H1 (cell line): ENCODE data around the gene TFPI2. TPM values are rescaled to one million over a fixed set of nuclear protein-coding genes. Genes with fewer than 3 reads are reported as not detected.

ENCODE experiments used
- CBX5 ChIP-seq: fragments of 300-800, 300-1000 bp; sonication (generic); IDR thresholded peaks from 2 replicates; pipeline ENCODE4 v1.7.1; 2016; ENCODE audit warnings: antibody characterized with exemption, low read length, low read depth
- EP300 ChIP-seq, 2 experiments: IDR thresholded peaks; 1 replicate in 1 of 2; 2 replicates in 1 of 2; pipeline ENCODE4 v1.6.1; 2011 to 2012; ENCODE audit warnings: low read depth in 2 of 2, low read length in 2 of 2, mild to moderate bottlenecking in 2 of 2, borderline replicate concordance in 1 of 2, inconsistent platforms in 1 of 2, moderate library complexity in 1 of 2
- SIRT6 ChIP-seq: IDR thresholded peaks from one replicate; pipeline ENCODE4 v1.7.1; 2012; ENCODE audit warnings: low read length, inconsistent platforms
- polyA plus RNA-seq, 7 experiments: library from polyadenylated mRNA; depleted of rRNA in 3 of 7; stranded (reverse) in 5 of 7; unstranded in 2 of 7; fragments of >200 nt in 5 of 7; fragments of 200-250 nt in 2 of 7; gene quantifications; 1 replicate in 5 of 7; 2 replicates in 1 of 7; 4 replicates in 1 of 7; pipeline versions ENCODE4 v1.2.1 to v1.2.3, GENCODE V29; 2011 to 2013; ENCODE audit warnings: missing spikeins in 2 of 7, mixed read lengths in 2 of 7
- total RNA-seq: library from RNA; stranded (reverse); fragmentation: NEBNext Ultra II Directional; extraction: Animal tissue kit (Norgen Biotek cat#: 25700); gene quantifications from 2 replicates; pipeline ENCODE4 v1.2.1, GENCODE V29; 2021

The TFPI2 gene
- total and polyA plus RNA-seq, 2 of the 8 experiments (the other 6 are each of a cell fraction or from before 2014, with no cell fraction given): 6.8 to 8.9 TPM

DNA sequence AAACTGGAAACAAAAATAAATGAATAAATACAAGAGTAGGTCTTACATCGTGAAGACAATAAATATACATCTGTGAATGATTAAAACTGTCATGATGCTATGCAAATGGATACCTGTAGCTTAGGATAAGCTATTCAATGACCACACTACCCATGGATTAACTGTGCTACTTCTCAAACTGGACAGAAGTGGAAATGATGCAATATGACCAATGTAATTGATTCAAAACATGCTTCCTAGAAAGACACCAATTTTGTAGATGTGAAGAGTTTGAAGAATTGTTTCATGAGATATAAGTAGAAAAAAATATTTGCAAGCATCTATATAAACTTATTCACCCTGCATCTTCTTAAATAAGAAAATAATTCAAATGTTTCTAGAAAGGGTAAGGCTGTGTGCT is 36.1 kb downstream of the TFPI2 start (continued):
- TF ChIP-seq CBX5: no peak
- no peak for TF ChIP-seq SIRT6
- no peak for TF ChIP-seq EP300 (IDR thresholded peaks at IDR 0.05; ENCODE audit: borderline replicate concordance in 1 of 2, low read depth in 2 of 2, low read length in 2 of 2)
- TF ChIP-seq, all 59 proteins: peak for 0
